ENCODE measurements around the gene IFI27L2.

IFI27L2 gene

GRCh38 chr14:94121485-94121884 lies 7.9 kb downstream of the IFI27L2 start:
- DNase-seq: no peak

GRCh38 chr14:94120667-94121340 lies 8.6 kb downstream of the IFI27L2 start:
- peak; percentile 30 for DNase-seq

- no peak for DNase-seq
These were observed 10.3 kb downstream of the IFI27L2 start for GRCh38 chr14:94119071-94119470.

DNA sequence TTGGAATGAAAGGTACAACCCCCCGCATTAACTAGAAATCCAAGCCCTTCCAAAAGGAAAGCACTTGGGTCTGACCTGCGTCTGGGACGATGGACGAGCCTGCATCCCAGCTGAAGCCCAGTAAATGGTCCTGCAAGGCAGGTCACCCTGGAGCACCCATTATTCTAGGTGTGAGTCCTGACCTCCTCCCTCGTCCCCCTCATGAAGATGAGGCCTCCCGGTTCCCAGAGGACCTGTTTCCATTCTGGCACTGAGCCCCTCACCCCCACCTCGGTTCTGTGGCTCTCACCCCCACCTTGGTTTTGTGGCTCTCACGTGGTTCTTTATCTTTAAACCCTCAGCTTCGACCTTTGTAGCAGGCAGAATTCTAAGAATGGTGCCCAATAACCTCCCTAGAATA lies 11.5 kb downstream of the IFI27L2 start:
- DNase-seq: no peak

GRCh38 chr14:94116701-94117100 lies 12.7 kb downstream of the IFI27L2 start:
- DNase-seq: no peak

DNA sequence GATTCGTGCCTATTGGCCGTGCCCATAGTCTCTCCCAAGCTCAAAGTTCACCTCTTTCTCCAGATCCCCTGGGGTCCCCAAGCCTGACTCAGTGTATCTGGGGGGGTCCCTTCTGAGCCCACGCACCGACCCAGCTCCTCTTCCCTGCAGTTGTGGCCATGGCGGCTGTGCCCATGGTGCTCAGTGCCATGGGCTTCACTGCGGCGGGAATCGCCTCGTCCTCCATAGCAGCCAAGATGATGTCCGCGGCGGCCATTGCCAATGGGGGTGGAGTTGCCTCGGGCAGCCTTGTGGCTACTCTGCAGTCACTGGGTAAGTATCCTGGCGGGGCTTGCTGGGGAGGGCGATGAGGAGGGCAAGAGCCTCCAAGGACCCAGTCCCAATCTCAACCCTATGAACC lies 13.8 kb downstream of the IFI27L2 start:
- DNase-seq: no peak

DNA sequence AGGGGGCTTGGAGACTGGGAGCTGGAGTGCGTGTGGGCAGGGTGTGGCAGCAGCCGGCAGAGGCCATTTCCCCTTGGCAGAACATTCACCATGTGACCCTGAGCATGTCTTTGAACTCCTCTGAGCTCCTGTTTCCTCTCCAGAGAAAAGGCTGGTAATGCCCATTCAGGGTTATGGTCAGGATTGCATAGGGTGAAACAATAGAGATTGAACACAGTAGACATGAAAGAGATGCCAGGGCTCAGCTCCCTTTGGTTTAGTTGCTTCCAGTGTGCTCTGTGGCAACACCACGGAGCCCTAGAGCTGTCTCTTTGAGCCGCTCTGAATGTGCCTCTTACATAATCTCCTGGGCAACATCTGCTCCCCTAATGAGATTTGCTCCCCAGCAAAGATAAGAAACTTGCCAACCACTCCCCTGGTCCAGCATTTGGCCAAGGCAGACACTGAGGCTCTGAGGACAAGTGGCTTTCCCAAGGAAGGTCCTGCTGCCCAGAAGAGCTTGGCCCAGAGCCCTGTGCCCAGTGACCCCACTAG lies 14.3 kb downstream of the IFI27L2 start:
- no peak for DNase-seq

DNA sequence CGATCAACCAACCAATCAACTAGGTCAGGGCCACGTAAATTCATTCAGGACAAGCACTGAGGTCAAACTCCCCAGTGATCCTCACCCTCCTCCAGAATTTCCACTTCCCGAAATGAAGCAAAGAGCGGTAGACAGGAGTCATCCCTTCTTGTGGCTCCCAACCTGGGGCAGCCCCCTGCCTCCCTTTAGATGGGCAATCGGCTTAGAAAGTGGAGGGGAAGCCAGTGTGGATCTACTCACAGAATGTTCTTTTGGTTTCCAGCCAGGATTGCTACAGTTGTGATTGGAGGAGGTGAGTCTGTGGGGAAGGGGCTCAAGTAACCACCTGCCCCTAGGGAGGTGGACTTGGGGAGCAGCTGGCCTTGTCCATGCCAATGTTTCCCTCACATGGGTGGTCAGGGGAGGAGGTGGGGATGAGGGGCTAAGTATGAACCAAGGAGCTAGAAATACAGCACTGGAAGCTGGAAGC lies 14.8 kb downstream of the IFI27L2 start:
- no peak for DNase-seq

DNA sequence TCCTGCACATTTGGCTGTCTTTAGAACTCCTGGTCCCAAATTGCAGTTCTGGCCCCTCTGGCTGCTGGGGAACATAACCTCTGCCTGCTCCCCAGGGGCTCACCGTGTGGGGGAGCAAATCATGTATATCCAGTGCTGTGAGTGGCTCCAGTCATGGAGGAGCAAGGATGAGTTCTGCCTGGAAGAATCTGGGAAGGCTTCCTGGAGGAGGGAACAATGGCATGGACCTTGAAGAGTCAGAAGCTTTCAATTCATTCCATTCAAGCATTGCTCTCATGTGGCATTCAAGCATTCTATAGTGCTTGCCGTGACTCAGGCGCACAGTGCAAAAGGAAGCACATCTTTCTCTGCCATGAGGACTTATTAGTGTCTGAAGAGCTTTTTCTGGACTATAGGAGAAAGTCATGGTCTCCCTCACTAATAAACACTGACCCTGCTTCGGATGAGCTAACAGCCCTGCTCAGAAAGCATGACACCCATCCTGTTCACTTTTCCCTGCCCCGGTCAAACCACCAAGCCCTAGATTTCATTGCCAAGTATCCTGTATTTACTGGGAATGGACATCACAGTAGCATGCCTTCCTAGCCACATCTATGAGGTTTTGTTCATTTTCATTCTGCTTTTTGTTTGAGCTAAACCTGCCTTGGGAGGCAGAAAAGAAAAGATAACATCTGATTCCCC lies 15.4 kb downstream of the IFI27L2 start:
- DNase-seq: no peak

DNA sequence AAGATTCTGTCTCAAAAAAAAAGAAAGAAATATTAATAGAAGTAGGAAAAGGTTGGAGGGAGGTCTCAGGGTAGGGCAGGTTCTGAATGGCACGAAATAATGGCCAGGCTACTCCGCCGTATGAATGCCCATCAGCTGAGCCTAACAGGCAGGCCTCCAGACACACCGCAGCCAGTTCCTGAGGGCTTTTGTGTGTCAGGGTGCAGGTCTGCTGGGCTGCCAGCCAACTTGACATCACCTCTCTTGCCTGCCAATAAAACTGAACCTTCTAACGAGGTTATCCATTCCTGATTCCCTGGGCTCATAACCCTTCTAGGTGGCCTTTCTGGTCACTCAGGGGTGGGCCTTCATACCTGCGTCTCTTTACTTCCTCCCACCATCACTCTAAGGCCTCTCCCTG lies 15.9 kb downstream of the IFI27L2 start:
- DNase-seq: no peak

DNA sequence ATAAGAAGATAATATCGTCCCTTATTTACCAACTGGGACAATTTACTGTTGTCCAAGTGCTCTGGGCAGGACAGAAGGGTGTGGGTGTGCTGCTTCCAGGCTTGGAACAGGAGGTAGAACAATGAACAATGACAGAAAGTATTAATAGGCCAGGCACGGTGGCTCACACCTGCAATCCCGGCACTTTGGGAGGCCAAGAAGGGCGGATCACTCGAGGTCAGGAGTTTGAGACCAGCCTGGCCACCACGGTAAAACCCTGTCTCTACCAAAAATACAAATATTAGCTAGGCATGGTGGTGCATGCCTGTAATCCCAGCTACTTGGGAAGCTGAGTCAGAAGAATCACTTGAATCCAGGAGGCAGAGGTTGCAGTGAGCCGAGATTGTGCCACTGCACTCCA lies 16.3 kb downstream of the IFI27L2 start:
- DNase-seq: no peak

- no peak for DNase-seq
These were observed 16.8 kb downstream of the IFI27L2 start for GRCh38 chr14:94112513-94113063.

DNA sequence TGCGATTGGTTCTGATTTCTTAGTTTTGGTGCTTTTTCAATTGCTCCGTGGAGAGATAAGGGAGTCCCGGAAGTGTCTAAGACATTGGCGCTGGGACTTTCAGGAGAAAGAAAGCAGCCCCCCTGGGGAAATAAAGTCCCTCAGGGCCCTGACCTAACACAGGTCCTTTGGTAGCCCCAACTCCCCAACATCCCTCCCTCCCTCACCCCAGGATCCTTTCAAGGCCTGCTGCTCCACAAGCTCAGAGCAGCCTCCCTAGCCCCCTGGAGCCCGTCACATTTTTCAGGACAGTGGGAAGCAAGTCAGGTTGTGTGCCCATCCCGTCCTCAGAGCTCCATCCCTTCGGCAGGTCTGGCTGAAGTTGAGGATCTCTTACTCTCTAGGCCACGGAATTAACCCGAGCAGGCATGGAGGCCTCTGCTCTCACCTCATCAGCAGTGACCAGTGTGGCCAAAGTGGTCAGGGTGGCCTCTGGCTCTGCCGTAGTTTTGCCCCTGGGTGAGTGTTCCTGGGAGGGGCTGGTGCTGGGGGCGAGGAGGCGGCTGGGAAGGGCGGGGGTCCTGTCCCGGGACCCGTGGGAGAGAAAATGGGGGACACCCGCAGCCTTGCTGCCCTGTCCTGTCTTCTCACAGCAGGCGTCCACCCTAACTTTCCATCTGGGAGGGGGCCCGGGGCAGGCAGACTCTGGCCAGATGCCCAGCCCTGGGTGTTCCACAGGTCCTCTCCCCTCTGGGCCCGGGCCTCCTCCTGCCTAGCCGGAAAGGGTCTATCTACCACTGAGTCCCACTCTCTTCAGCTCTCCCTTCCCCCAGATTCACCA lies 17.9 kb downstream of the IFI27L2 start:
- no peak for DNase-seq

DNA sequence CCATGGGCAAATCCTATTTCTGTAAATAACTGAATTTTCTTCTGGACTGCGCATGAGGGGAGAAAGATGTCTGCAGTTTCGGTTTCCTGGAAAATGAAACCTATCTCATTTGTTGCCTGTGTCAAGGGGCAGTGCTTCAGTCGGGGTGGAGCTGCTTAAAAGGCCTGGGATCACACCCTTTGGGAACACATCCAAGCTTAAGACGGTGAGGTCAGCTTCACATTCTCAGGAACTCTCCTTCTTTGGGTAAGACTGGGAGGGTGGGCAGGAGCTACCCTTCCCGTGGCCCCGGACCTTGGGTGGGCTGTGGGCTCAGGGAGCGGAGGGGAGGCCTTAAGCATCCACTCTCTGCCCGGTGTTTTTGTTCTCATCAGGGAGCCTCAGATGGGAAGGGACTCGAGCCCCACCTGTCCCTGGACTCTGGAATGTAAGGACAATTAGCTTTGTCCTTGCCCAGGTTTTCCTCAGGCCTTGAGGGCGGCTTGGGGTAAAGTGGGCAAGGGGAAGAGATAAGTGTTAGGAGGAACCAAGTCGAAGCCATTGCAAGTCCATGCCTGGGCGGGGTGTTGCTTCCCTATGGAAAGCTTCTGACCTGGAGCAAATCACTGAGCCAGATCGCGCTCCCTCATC lies 18.7 kb downstream of the IFI27L2 start, which contains the start of gene IFI27:
TSS of gene IFI27 (plus strand) at position 185 of the 630 bp plus-strand sequence.
- DNase-seq: peak; percentile 44

DNA sequence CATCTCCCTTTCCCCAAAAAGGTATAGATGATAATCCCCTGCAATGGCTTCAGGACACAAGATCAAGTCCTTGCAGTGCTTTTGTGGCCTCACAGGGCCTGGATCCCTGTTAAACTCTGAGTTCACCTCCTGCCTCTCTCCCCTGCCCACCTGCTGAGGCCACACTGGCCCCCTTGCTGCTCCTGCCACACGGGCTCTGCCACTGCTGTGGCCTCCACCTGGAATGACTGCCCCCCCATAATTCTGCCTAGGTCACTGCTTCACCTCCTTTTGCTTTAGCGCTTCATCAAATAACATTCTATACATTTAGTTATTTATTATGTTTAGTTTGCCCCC lies 19.5 kb downstream of the IFI27L2 start:
- DNase-seq: no peak

DNA sequence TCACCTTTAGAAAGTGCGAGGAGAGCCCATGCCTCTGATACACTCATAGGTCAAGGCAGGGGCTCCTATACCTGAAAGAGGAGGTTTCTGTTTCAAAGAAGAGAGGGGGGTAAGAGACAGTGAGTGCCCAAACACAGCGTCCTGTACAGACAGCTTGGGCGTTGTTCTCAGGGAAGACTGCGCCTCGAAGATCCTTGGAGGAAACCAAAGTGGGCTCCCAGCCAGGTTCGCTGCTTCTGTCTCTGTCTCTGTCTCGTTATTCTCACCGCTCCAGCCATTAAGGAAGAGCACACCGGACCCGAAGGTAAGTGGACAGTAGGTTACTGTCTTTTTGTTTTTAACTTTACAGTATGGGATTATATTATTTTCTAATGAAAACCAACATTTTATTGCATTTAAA lies 24.7 kb downstream of the IFI27L2 start:
- DNase-seq: no peak

DNA sequence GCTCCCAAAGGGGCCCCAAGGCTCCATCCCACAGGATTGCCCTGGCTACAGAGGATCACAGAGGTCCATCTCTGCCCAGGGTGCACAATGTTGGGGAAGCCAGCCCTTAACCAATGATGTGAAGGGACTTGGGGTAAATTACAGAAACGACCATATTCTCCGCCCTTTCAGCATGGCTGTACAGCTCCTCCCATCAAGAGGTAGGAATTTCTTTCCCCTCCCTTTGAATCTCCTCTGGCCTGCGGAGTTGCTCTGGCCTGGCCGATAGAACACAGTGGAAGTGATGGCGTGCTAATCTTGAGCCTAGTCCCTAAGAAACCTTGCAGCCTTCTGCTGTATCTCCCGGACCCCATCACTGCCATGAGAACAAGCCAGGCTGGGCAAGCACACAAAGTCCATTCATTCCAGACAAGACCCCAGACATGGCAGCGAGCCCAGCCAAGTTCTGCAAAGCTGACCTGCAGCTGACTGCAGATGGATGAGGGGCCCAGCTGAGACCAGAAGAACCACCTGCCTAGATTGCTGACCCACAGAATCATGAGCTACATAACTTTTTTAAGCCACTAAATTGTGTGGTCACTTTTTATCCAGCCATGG lies 25.8 kb downstream of the IFI27L2 start:
- DNase-seq: no peak

DNA sequence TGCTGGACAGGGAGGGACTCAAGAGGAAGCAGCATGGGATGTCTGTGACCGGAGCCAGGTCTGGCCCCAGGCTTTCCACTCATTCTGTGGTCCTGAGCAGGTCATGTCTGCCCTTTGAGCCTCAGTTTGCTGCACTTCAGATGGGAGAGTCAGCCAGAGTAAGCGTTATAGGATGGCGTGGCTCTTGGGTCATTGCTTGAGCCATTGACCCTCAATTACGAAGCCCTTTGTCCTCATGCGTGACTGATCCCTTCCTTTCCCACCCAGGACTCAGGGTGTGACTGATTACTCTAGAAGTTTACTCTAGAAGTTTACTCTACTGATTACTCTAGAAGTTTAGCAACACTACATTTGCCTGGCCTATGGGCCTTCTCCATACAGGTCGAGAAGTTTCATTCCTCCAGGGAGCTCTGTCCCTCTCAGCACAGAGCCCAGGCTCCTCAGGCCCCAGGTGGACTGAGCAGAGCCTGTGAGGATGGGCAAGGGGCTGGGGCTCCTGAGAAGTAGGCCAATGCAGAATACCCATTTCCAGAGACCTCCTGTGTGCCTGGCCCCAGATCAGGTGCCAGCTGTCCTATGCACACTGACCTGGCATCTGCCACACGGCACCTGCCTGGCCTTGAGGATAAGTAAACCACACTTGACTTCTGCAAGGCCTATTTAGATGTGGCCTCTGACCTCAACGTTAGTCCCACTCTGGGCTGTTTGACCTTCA lies 26.5 kb downstream of the IFI27L2 start:
- DNase-seq: no peak

DNA sequence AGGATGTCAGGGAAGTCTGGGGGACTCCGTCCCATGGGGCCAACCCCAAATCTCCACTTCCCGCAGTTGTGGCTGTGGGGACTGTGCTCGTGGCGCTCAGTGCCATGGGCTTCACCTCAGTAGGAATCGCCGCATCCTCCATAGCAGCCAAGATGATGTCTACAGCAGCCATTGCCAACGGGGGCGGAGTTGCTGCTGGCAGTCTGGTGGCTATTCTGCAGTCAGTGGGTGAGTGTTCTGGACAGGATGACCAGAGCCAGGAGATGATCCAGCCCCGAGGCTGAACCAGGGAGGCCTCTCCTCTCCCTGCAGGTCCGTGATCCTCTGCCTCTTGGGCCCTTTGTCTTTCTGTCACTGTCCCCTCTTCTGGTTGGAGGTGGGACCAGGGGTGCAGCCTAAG lies 27.7 kb downstream of the IFI27L2 start:
- no peak for DNase-seq

DNA sequence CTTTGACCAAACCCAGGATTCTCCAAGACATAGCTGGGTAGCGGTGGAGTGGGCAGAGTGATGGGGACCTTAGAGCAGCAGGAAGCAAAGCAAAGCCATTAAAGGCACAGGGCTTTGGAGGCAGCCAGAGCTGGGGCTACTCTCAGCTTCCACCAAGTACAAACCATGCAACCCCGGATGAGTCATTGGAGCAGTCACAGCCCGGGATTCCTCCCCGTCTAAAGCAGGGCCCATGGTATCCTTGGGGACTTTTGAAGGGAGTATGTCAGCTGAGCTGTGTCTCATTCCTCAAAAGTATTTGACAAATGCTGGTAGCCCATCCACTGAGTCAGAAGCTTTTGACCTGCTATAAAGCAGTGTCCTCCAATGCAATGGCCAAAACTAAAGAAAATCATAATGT lies 28.6 kb downstream of the IFI27L2 start:
- DNase-seq: peak; percentile 86

DNA sequence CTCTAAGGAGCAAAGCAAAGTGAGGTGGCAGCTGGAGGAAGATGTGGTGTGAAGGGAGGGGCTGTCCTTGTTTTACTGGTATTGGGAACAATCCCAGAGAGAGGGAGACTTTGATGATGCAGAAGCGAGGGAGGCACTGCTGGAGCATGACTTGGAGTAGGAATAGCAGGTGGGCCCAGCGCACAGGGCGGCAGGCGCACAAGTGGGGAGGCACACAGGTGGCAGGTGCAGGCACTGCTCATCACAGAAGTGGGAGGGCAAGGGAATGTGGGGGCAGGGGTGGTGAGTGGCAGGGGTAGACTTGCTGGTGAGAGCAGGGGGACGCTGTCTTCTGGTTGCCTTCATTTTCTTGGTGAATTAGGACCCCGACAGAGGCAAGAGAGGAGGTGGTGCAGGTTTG lies 30.4 kb downstream of the IFI27L2 start:
- no peak for DNase-seq
